Stimulated activated naive CD8-positive, alpha-beta T cell treated with anti-CD3 and anti-CD28 coated beads, Interleukin-15, Interleukin-2, amounts not matched to agents 100 ng/mL and 50 ng/mL, for 24 hours (primary cell): Measurements from ENCODE around the gene QPCT.
A peak's percentile ranks its signal among the peaks of the same experiment; 100 is the strongest.

Experiments used
- H3K27ac Mint-ChIP-seq: one replicate; pipeline ENCODE4 v1.8.0; 2021; ENCODE audit warnings: mild to moderate bottlenecking, mixed read lengths
- H3K27me3 Mint-ChIP-seq: one replicate; pipeline ENCODE4 v1.8.0; 2021; ENCODE audit warnings: mixed read lengths
- H3K36me3 Mint-ChIP-seq: one replicate; pipeline ENCODE4 v1.8.0; 2021; ENCODE audit warnings: low read depth, mixed read lengths
- H3K4me1 Mint-ChIP-seq: one replicate; pipeline ENCODE4 v1.8.0; 2021; ENCODE audit warnings: low read depth, mixed read lengths
- H3K4me3 Mint-ChIP-seq: one replicate; pipeline ENCODE4 v1.8.0; 2021; ENCODE audit warnings: mild to moderate bottlenecking, mixed read lengths
- H3K9me3 Mint-ChIP-seq: one replicate; pipeline ENCODE4 v1.8.0; 2021; ENCODE audit warnings: mixed read lengths

The QPCT gene

DNA sequence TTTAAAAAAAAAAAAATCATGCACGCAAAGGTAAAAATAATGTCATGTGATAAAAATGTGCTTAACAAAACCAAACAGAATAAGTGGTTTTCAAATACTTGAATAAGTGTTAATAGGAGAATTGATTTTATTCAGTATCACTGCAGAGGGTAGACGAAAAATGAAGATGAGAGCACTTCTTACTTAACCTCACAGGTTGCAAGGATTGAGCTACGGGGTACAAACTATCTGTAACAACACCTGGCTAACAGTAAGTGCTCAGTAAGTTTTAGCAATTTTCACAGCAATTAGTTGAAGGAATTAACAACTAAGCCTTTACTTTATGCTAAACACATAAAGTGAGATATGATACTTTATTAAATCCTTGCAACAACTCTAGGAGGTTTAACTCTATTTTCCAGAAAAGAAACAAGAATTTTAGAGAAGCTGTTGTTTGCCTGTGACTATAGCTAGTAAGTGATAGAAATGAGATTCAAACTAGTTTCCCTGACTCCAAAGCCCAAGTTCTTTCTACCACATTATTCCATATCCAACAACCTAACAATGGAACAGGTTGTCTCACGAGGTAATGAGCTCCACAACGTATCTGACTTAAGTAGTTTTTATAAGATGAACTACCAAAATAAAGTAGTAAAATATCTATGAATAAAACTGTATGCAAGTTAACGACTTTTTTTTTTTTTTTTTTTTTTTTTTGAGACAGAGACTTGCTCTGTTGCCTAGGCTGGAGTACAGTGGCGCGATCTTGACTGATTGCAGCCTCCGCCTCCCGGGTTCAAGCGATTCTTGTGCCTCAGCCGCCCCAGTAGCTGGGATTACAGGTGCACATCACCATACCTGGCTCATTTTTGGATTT is 24.4 kb upstream of the QPCT start:
- no peaks in the 10 kb centered on the region for H3K9me3 Mint-ChIP-seq
- H3K27ac Mint-ChIP-seq, result no peak overlapping the region
- H3K36me3 Mint-ChIP-seq, result peaks cover 52% of the 10 kb centered on the region
- H3K27me3 Mint-ChIP-seq, result no peaks in the 10 kb centered on the region
- no peak overlapping the region for H3K4me3 Mint-ChIP-seq
- H3K4me1 Mint-ChIP-seq, result peaks cover 75% of the 10 kb centered on the region

DNA sequence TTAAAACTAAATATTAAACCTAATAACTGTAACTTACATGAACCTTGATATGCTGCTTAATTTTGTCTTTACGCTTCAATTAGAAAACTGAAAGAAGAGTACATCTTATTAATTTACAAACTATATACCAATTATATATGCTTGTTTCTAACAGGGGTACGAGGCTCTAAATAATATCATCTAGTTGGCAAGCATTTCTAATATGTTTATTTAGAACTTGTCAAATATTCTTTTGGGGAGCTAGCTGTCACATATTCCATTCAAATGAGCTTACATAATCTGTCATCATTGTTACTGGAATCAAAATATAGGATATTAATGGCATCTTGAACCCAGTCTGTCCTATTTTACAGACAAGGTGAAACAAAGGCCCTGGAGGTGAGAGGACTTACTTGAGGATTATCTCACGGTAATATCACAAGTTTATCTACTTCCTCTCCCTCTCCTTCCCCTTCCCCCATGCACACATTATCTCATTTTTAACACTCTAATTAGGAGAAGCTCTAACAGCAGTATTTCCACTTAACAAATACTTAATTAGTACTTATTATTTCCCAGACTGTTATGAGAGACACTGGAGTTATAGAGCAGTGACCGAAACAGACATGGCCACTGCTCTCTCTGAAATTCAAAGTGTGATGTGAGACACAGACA is 23.3 kb upstream of the QPCT start:
- H3K4me3 Mint-ChIP-seq, result peak overlapping the region; percentile 34
- H3K9me3 Mint-ChIP-seq, result no peaks in the 10 kb centered on the region
- peaks cover 6% of the 10 kb centered on the region for H3K27me3 Mint-ChIP-seq

DNA sequence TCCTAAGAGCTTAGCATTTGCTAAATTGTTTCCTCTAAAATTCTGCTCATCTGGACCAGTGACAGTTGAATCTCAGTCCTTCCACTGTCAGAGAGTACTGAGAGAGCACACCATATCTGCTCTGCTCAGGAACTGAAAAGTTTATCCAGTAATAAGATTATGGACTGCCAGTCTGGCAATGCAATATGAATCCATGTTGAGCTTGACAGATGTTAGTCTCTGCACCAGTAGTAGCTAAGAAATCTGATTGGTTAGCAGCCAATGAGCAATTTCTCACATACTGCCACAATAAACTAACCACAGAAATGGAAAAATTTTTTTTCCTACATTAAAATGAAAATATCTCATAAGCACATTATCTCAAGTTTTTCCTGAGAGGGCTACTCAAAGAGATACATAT is 22.1 kb upstream of the QPCT start:
- peaks cover 32% of the 10 kb centered on the region for H3K36me3 Mint-ChIP-seq
- peak overlapping the region; percentile 98 for H3K4me3 Mint-ChIP-seq
- peaks cover 69% of the 10 kb centered on the region for H3K4me1 Mint-ChIP-seq
- peak overlapping the region; percentile 55 for H3K27ac Mint-ChIP-seq
- peaks cover 15% of the 10 kb centered on the region for H3K27me3 Mint-ChIP-seq
- H3K9me3 Mint-ChIP-seq, result no peaks in the 10 kb centered on the region

More for the DNA sequence above, 23.3 kb upstream of the QPCT start:
- Mint-ChIP-seq H3K36me3 (peaks cover 40% of the 10 kb centered on the region), H3K4me1 (peaks cover 73% of the 10 kb centered on the region), H3K27ac (no peak overlapping the region)

DNA sequence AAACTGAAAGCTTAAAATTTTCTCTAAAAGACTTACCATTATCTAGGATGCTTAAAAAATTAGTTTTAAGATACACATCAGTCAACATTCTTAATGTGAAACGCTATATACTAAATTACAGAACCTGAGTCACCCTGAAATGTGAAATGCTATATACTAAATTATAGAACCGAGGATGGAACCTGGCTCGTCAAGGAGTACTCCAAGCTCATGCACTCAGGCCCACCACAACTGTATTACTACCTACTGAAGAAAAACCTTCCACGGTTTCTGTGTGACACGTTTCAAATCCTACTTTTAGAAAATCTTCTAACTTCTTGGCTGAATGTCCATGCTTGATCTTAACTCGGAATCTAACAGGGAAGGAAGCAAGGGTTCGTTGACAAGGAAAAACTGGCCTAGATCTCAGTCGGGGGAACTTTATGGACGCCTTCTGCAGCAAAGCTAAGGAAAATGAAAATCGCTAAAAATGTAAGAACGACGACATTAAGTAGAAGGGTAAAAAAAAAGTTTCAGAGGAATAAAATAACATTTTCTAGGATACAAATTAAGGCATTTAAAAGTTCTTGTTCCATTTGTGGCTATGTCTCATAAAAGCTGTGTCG is 21.2 kb upstream of the QPCT start:
- Mint-ChIP-seq H3K27ac (peak overlapping the region; percentile 98), H3K27me3 (peaks cover 19% of the 10 kb centered on the region), H3K4me1 (peaks cover 60% of the 10 kb centered on the region), H3K36me3 (peaks cover 23% of the 10 kb centered on the region), H3K4me3 (peak overlapping the region; percentile 98), H3K9me3 (no peaks in the 10 kb centered on the region)

DNA sequence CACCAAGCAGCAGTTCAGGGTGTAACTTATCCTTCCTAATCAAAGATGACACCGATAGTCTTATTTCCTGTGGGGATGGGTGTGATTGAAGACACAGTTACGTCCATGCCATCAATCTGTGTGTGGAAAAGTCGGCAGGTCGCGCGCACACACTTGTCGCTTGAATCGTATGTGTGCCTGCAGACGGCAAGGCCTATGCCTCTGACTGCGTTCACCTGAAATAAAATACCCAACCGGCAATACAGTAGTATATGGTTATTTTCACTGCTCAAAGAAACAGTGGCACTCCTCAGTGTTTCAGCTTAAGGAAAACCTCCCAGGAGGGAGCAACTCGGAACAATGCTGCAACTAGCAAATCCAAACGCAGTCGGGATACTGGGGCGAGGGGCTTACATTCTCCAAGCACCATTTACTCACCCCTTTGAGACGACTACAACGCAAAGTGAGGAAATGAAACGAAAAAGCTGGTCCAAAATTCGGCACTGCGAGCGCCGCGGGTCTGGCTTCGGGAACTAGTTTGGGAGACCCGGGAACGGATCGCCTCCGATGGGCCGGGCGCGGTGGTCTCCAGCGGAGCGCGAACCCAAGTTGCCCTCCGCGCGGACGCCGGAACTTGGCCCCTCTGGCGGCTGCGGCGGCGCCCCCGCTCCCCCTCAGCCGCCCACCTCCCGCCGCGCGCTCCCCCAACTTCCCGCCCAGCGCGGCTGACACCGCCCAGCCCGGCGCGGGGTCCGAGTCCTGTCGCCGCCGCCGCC is 20.5 kb upstream of the QPCT start:
- Mint-ChIP-seq H3K27me3 (peaks cover 19% of the 10 kb centered on the region), H3K4me1 (peaks cover 53% of the 10 kb centered on the region), H3K27ac (peak overlapping the region; percentile 98), H3K9me3 (no peaks in the 10 kb centered on the region), H3K4me3 (peak overlapping the region; percentile 98), H3K36me3 (peaks cover 17% of the 10 kb centered on the region)

DNA sequence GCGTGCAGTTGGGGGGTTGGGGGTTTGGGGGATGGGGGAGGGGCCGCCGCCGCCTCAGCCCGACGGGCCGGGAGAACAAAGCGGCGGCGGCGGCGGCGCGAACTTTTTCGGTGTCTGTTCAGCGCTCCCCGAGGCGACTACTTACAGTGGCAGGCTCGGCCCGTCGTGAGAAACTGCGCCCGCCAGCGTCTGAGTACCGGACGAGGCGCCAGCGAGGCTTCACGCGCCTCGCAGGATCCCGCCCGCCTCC is 20.0 kb upstream of the QPCT start:
- Mint-ChIP-seq H3K27me3 (peaks cover 19% of the 10 kb centered on the region), H3K4me1 (peaks cover 50% of the 10 kb centered on the region), H3K9me3 (no peaks in the 10 kb centered on the region), H3K36me3 (peaks cover 16% of the 10 kb centered on the region), H3K27ac (no peak overlapping the region), H3K4me3 (peak overlapping the region; percentile 98)

DNA sequence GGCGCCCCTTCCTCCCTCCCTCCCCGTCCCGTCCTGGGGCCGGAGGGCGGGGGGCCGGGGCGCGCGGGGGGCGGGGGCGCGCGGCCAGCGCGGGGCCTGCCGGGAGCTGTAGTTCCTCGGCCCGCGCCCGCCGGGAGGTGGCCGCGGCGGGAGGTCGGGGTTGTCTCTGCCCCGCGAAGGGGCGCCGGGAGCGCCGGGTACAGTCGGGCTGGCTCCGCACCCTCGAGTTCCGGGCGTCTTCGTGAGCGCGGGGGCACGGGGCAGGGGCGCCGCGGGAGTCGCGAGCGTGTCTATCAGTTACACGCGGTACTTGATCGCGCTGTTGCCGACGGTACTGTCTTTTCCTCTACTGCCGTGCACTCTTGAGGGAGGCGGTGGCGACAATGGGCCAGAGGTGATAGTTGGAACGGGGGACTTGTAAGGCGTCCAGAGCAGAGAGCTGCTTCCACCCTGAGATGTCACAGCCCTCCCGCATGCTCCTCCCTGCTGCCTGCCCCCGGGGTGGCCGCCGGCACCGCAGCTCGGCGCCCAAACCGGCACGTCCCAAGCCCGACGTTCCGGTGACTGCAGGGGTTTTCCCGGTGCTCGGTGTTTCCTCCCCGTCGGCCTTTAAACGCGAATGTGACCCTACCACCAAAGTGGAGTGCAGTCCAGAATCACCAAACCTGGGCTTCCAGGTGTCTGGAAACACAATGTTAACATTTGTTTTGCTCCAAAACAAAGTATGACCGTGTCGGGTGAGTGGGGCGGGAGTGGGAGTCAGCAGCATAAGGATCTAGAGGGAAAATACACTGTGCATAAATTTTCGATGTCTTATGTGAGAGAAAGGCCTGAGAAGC is 19.4 kb upstream of the QPCT start, which contains the start of gene PRKD3:
Gene PRKD3, minus strand, starts transcription at position 48 of the 839 bp plus-strand sequence. CDS start 8,309 bp downstream, outside the sequence.
- H3K27me3 Mint-ChIP-seq, result peaks cover 19% of the 10 kb centered on the region
- peaks cover 11% of the 10 kb centered on the region for H3K36me3 Mint-ChIP-seq
- H3K27ac Mint-ChIP-seq, result peak within 1 kb of the TSS; percentile 98

DNA sequence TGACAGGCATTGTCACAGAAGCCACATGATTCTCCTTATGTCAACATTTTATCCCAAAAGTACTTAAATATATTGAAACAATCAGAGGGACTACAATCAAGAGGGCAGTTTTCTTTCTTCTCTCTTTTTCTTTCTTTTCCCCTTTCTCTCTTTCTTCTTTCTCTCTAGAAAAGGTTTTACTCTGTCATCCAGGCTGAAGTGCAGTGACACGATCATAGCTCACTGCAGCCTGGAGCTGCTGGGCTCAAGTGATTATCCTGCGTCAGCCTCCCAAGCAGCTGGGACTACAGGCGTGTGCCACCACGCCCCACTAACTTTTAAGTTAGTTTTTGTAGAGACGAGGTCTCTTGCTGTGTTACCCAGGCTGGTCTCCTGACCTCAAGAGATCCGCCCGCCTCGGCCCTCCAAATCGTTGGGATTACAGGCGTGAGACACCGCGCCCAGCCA is 18.8 kb upstream of the QPCT start:
- Mint-ChIP-seq H3K9me3 (no peaks in the 10 kb centered on the region), H3K27ac (peak overlapping the region; percentile 72), H3K27me3 (peaks cover 19% of the 10 kb centered on the region), H3K4me3 (peak overlapping the region; percentile 82), H3K36me3 (peaks cover 8% of the 10 kb centered on the region), H3K4me1 (peaks cover 43% of the 10 kb centered on the region)

More for the DNA sequence above, 19.4 kb upstream of the QPCT start, which contains the start of gene PRKD3:
- Mint-ChIP-seq H3K9me3 (no peaks in the 10 kb centered on the region), H3K4me3 (peak within 1 kb of the TSS; percentile 98), H3K4me1 (peaks cover 45% of the 10 kb centered on the region)

DNA sequence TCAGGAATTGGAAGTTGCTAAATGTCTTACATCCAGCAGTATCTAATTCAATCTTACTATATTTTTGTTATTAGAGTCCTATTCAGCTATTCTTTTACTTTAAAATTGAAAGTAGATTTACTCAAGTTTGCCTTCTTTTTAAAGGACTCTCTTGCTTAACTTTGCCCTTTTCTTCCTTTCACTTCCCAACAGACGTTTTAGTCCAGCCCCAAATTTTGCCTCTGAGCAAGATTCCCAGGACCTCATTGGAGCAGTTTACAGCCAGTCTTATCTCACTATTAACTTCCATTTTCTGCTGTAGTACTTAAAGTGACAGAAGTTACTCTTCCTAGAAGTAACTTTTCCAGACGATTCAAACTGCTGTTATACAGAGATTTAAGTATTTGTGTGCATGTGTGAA is 18.1 kb upstream of the QPCT start:
- Mint-ChIP-seq H3K4me1 (peaks cover 40% of the 10 kb centered on the region), H3K9me3 (no peaks in the 10 kb centered on the region), H3K27me3 (peaks cover 22% of the 10 kb centered on the region), H3K36me3 (peaks cover 8% of the 10 kb centered on the region), H3K4me3 (no peak overlapping the region), H3K27ac (no peak overlapping the region)

DNA sequence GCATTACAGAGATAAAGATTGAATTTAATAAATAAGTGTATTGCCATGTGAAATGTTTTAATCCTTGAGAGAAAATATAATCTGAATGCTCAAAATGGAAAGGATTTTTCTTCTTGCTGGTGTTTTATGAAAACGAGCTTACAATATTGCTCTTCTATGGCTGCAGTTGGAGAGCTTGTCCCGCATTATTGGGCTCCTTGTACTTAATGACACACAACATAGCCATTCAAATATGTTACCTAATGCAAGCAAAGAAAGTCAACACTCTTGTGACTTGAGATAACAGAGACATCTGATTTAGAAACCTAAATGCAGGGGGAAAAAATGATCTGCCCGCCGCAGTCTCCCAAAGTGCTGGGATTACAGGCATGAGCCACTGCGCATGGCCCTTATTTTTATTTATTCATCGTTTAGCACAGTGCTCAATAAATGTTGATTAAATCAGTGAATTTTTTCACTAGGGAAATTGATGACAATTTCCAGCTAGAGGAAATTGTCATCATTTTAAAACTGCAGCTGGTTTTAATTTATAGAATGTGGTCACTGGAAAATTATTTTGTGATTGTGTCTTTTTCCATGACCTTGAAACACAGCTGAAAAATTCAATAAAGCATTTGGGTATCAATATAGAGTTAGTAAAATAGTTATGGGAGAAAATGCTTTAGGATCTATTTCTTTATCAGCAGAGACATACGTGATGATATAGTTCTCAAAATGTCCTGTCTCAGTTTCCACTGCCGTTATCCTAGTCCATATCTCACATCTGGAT is 17.4 kb upstream of the QPCT start:
- Mint-ChIP-seq H3K4me3 (no peak overlapping the region), H3K9me3 (no peaks in the 10 kb centered on the region), H3K36me3 (peaks cover 8% of the 10 kb centered on the region), H3K4me1 (peaks cover 33% of the 10 kb centered on the region), H3K27me3 (peaks cover 25% of the 10 kb centered on the region), H3K27ac (no peak overlapping the region)

DNA sequence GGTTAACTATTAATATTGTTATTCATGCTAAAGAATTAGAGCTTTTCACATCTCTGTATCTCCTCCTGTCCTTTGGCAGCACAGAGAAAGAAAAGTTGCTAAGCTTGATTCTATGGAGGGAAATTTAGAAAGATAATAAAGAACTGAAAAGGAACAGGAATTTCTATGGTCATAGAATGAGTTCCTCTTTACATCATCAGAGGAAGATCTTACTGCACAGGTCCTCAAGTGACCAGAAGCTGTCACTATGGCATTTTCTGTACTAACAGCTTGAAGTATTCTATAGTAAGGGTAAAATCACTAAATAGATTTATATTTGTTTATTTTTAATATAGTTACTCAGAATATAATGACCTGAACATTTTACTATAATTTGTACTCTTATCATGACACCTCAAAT is 13.7 kb upstream of the QPCT start:
- Mint-ChIP-seq H3K9me3 (no peaks in the 10 kb centered on the region), H3K4me1 (peaks cover 5% of the 10 kb centered on the region), H3K27ac (no peak overlapping the region), H3K4me3 (no peak overlapping the region), H3K36me3 (no peaks in the 10 kb centered on the region), H3K27me3 (peaks cover 38% of the 10 kb centered on the region)

DNA sequence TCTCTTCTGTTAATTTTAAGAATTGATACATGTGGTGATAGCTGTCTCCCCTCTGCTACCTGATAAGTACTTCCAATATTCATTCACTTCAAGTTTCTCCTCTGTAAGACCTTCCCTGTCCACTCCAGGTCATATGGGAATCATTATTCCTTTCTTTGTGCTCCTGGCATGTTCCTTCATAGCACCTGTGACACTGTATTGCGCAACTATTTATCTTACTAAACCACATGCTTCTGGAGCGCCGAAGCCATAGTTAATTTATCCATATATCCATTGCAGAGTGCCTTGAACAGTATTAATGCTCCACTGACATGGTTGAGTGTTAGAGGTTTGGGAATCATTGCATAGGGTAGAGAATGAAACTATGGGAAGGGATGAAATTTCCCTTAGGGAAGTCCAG is 11.9 kb upstream of the QPCT start:
- Mint-ChIP-seq H3K27me3 (peaks cover 31% of the 10 kb centered on the region), H3K4me1 (no peaks in the 10 kb centered on the region), H3K36me3 (no peaks in the 10 kb centered on the region), H3K9me3 (no peaks in the 10 kb centered on the region), H3K4me3 (no peak overlapping the region), H3K27ac (no peak overlapping the region)

DNA sequence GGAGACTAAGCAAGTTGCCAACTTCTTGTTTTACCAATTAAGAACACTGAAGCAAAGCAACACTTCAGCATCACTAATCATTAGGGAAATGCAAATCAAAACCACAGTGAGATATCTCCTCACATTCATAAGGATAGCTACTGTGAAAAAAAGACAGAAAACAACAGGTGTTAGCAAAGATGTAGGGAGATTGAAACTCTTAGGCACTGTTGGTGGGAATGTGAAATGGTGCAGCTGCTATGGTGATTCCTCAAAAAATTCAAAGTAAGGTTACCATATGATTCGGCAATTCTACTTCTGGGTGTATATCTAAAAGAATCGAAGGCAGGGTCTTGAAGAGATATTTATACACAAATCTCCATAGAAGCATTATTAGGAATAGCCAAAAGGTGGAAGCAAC is 11.2 kb upstream of the QPCT start:
- Mint-ChIP-seq H3K27ac (no peak overlapping the region), H3K27me3 (peaks cover 33% of the 10 kb centered on the region), H3K4me3 (no peak overlapping the region), H3K9me3 (no peaks in the 10 kb centered on the region), H3K4me1 (no peaks in the 10 kb centered on the region), H3K36me3 (no peaks in the 10 kb centered on the region)
